ENCODE data around the gene COA7. TPM values are rescaled to one million over a fixed set of nuclear protein-coding genes. Genes with fewer than 3 reads are reported as not detected.

The COA7 gene
- total RNA-seq, 1 donor from 2014 or later: 7.6 TPM

GRCh38 chr1:52665006-52665941 lies 32.9 kb downstream of the COA7 start:
- intact Hi-C loops (cut with DNase I): no loop called here
- Histone ChIP-seq H3K9me3 (no peaks in the 10 kb centered on the region), H3K4me1 (no peaks in the 10 kb centered on the region), H3K4me3 (no peak overlapping the region), H3K27ac (no peak overlapping the region), H3K27me3 (no peaks in the 10 kb centered on the region), H3K36me3 (no peaks in the 10 kb centered on the region)
- DNase-seq (ENCODE audit: low spot score in 2 of 2): no peak
- no peak for TF ChIP-seq CTCF (IDR thresholded peaks at IDR 0.05)

- no peak for DNase-seq (ENCODE audit: low spot score in 2 of 2)
- no peaks in the 10 kb centered on the region for H3K36me3 ChIP-seq
- H3K4me1 ChIP-seq: no peaks in the 10 kb centered on the region
- TF ChIP-seq CTCF (IDR thresholded peaks at IDR 0.05): no peak
- no peaks in the 10 kb centered on the region for H3K9me3 ChIP-seq
- H3K4me3 ChIP-seq: no peak overlapping the region
- no peaks in the 10 kb centered on the region for H3K27me3 ChIP-seq
- H3K27ac ChIP-seq: no peak overlapping the region
- intact Hi-C loops (cut with DNase I): no loop called here
These were observed 34.4 kb downstream of the COA7 start for GRCh38 chr1:52663716-52664115.

GRCh38 chr1:52662645-52663313 lies 35.4 kb downstream of the COA7 start:
- TF ChIP-seq CTCF (IDR thresholded peaks at IDR 0.05): no peak
- intact Hi-C loops (cut with DNase I): no loop called here
- no peak overlapping the region for H3K27ac ChIP-seq
- H3K9me3 ChIP-seq: no peaks in the 10 kb centered on the region
- no peak overlapping the region for H3K4me3 ChIP-seq
- H3K36me3 ChIP-seq: no peaks in the 10 kb centered on the region
- no peaks in the 10 kb centered on the region for H3K27me3 ChIP-seq
- DNase-seq (ENCODE audit: low spot score in 2 of 2): no peak
- no peaks in the 10 kb centered on the region for H3K4me1 ChIP-seq

- TF ChIP-seq CTCF (IDR thresholded peaks at IDR 0.05): no peak
- no peaks in the 10 kb centered on the region for H3K27me3 ChIP-seq
- no peaks in the 10 kb centered on the region for H3K9me3 ChIP-seq
- intact Hi-C loops (cut with DNase I): no loop called here
- no peaks in the 10 kb centered on the region for H3K36me3 ChIP-seq
- DNase-seq (ENCODE audit: low spot score in 2 of 2): no peak
- H3K4me1 ChIP-seq: no peaks in the 10 kb centered on the region
- H3K4me3 ChIP-seq: no peak overlapping the region
- H3K27ac ChIP-seq: no peak overlapping the region
These were observed 37.3 kb downstream of the COA7 start for GRCh38 chr1:52660807-52661206.

GRCh38 chr1:52659851-52660596 lies 38.1 kb downstream of the COA7 start:
- no peaks in the 10 kb centered on the region for H3K9me3 ChIP-seq
- no peaks in the 10 kb centered on the region for H3K27me3 ChIP-seq
- H3K4me3 ChIP-seq: no peak overlapping the region
- no peaks in the 10 kb centered on the region for H3K4me1 ChIP-seq
- intact Hi-C loops (cut with DNase I): no loop called here
- no peak for TF ChIP-seq CTCF (IDR thresholded peaks at IDR 0.05)
- DNase-seq (ENCODE audit: low spot score in 2 of 2): no peak
- no peak overlapping the region for H3K27ac ChIP-seq
- H3K36me3 ChIP-seq: no peaks in the 10 kb centered on the region

All from ascending aorta (tissue), 2 donors.